GM06990 (cell line): ENCODE results near the gene MARK3.

Source experiments
- DNase-seq: peaks from one replicate; pipeline ENCODE4 v3.0.0-alpha.2; 2011; ENCODE audit not compliant: insufficient read length; ENCODE audit errors: extremely low read depth
- H3K27me3 ChIP-seq: replicated peaks from 2 replicates; pipeline ENCODE4 v1.6.0; 2011; ENCODE audit warnings: low read length; ENCODE audit not compliant: control insufficient read depth, insufficient read depth
- H3K36me3 ChIP-seq: 2 replicates; pipeline ENCODE4 v1.5.1; 2011; ENCODE audit warnings: low read length; ENCODE audit not compliant: control insufficient read depth, insufficient read depth
- H3K4me3 ChIP-seq: replicated peaks from 2 replicates; pipeline ENCODE4 v1.5.1; 2011; ENCODE audit warnings: low read depth, mild to moderate bottlenecking, control low read depth, low read length
- TF ChIP-seq, protein P1 (sequence below): IDR thresholded peaks from 2 replicates; pipeline ENCODE4 v1.5.1; 2011; ENCODE audit warnings: low read length, control low read depth, mild to moderate bottlenecking, inconsistent platforms; ENCODE audit not compliant: insufficient read depth, poor library complexity, severe bottlenecking

The MARK3 gene

GRCh38 chr14:103428723-103429556 lies 43.7 kb downstream of the MARK3 start:
- Histone ChIP-seq H3K27me3 (no peaks in the 10 kb centered on the region), H3K4me3 (no peak overlapping the region)
- TF ChIP-seq, protein P1, sequence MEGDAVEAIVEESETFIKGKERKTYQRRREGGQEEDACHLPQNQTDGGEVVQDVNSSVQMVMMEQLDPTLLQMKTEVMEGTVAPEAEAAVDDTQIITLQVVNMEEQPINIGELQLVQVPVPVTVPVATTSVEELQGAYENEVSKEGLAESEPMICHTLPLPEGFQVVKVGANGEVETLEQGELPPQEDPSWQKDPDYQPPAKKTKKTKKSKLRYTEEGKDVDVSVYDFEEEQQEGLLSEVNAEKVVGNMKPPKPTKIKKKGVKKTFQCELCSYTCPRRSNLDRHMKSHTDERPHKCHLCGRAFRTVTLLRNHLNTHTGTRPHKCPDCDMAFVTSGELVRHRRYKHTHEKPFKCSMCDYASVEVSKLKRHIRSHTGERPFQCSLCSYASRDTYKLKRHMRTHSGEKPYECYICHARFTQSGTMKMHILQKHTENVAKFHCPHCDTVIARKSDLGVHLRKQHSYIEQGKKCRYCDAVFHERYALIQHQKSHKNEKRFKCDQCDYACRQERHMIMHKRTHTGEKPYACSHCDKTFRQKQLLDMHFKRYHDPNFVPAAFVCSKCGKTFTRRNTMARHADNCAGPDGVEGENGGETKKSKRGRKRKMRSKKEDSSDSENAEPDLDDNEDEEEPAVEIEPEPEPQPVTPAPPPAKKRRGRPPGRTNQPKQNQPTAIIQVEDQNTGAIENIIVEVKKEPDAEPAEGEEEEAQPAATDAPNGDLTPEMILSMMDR: no peak

DNA sequence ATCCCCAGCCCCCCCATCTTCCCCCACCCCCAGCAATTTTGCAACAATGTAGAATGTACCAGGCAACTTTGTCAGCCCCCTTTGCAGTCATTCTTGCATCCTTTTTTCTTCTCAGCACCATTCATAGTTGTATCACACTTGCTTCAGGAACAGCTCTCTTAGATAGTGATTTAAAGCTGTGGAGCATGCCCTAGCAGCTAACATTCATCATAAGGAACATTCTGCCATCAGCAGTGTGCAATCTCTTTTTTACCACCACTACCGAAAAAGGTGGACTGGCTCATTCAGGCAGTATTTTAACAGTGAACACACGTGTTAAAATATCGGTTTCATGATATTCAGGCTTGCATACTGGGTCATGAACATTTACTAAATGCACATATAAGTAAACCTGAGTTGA lies 45.1 kb downstream of the MARK3 start:
- no peak for DNase-seq
- no peak overlapping the region for H3K4me3 ChIP-seq
- TF ChIP-seq, protein P1: no peak
- H3K27me3 ChIP-seq: no peaks in the 10 kb centered on the region
- peaks cover 6% of the 10 kb centered on the region; the same call in 1 of the 2 replicates for H3K36me3 ChIP-seq

More at GRCh38 chr14:103428723-103429556, 43.7 kb downstream of the MARK3 start:
- peaks cover 2% of the 10 kb centered on the region; the same call in 1 of the 2 replicates for H3K36me3 ChIP-seq
- no peak for DNase-seq

GRCh38 chr14:103432627-103433026 lies 47.4 kb downstream of the MARK3 start:
- H3K36me3 ChIP-seq: peaks cover 6% of the 10 kb centered on the region; the same call in 1 of the 2 replicates
- H3K4me3 ChIP-seq: no peak overlapping the region
- TF ChIP-seq, protein P1: no peak
- no peaks in the 10 kb centered on the region for H3K27me3 ChIP-seq
- DNase-seq: no peak

DNA sequence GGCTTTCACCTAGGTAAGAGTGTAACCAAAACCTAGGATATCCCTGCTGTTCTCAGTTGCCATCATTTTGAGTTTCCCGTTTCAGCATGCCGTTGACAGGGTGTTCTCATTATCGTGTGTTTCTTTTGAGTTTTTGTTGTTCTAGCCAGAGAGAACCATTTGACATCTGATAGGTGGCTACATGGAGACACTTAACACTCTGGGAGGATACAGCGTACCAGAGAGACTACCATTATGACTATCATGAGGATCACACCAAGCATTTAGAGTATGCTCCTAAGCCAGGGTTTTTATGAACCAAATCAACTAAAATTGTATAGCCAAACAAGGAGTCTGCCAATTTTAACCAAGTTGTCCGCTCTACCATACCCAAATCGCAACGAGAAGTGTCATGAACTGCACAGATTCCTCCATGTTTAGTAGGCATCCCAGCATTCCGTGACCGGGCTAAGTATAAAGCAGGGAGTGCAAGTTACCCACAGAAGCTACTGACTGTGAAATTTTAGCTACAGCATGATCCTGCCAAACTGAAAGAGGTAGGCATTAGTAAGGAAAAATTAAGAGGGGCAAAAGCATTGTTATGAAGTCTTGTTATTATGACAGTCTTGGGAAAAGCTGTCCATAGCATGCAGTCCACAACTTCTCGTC lies 48.8 kb downstream of the MARK3 start:
- TF ChIP-seq, protein P1: no peak
- no peak for DNase-seq

DNA sequence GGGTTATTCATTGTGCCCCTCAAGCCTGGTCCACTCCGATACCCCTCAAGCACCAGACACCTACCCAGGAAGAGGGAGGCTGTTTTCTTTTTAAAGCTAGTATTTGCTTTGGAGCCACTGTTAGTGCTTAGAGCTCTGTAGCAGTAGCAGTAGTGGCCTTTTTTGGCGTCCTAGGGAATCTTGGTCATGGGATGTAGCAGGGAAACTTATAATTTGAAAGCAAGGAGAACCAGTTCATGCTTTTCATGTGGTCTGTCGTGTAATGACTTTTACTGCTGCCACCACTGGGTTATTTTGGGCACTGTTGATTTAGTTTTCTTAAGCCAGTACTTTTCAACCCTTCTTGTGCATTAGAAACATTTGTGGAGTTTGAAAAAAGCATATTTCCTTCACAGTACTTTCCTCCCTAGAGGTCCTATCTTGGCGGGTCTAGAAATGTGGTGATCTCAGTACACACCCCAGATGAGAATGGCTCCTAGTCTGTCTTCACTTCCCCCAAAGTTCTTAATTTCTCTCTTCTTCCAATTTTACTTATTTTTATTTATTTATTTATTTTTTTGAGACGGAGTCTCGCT lies 49.7 kb downstream of the MARK3 start:
- TF ChIP-seq, protein P1: no peak
- H3K36me3 ChIP-seq: peaks cover 6% of the 10 kb centered on the region; the same call in 1 of the 2 replicates
- no peak overlapping the region for H3K4me3 ChIP-seq
- H3K27me3 ChIP-seq: no peaks in the 10 kb centered on the region
- no peak for DNase-seq

More for the DNA sequence above, 48.8 kb downstream of the MARK3 start:
- H3K36me3 ChIP-seq: peaks cover 6% of the 10 kb centered on the region; the same call in 1 of the 2 replicates
- no peak overlapping the region for H3K4me3 ChIP-seq
- H3K27me3 ChIP-seq: no peaks in the 10 kb centered on the region
